GM12878 (cell line): ENCODE data around the gene NDUFS4.

Experiments used
- ATF3 ChIP-seq: IDR thresholded peaks from 2 replicates; pipeline ENCODE4 v1.6.1; 2011; ENCODE audit warnings: low read depth, mild to moderate bottlenecking, low read length, moderate library complexity, borderline replicate concordance; ENCODE audit errors: extremely low read depth
- CREB1 ChIP-seq: IDR thresholded peaks from 2 replicates; pipeline ENCODE4 v1.6.1; 2012; ENCODE audit warnings: low read depth, mild to moderate bottlenecking, inconsistent platforms
- CTCF ChIP-seq, 3 experiments: IDR thresholded peaks in 2 of 3; conservative IDR thresholded peaks in 1 of 3; 2 replicates each; pipeline ENCODE4 v1.5.1; 2011; ENCODE audit warnings: low read depth in 3 of 3, low read length in 3 of 3, mild to moderate bottlenecking in 3 of 3, control low read depth in 2 of 3, moderate library complexity in 2 of 3, inconsistent platforms in 1 of 3, mixed read lengths in 1 of 3; ENCODE audit not compliant: control insufficient read depth in 2 of 3, insufficient read depth in 1 of 3; ENCODE audit errors: extremely low read depth in 1 of 3
- EGR1 ChIP-seq, 2 experiments: IDR thresholded peaks; 1 replicate in 1 of 2; 2 replicates in 1 of 2; pipeline ENCODE4 v1.6.1; 2011 to 2012; ENCODE audit warnings: low read depth in 2 of 2, low read length in 2 of 2, borderline replicate concordance in 1 of 2, mild to moderate bottlenecking in 1 of 2, moderate library complexity in 1 of 2
- EP300 ChIP-seq, 2 experiments: fragments of 150-350 bp in 1 of 2; IDR thresholded peaks; 2 replicates each; pipeline ENCODE4 v1.6.1; 2011 to 2012; ENCODE audit warnings: low read depth in 2 of 2, low read length in 2 of 2, borderline replicate concordance in 1 of 2, improper control_type of control experiment in 1 of 2, inconsistent platforms in 1 of 2; ENCODE audit not compliant: control insufficient read depth in 1 of 2
- ESRRA ChIP-seq: IDR thresholded peaks from 2 replicates; pipeline ENCODE4 v1.6.1; 2012; ENCODE audit warnings: mild to moderate bottlenecking, low read length, improper control_type of control experiment
- EZH2 ChIP-seq: IDR thresholded peaks from 2 replicates; pipeline ENCODE4 v1.6.1; 2012; ENCODE audit warnings: low read depth, mild to moderate bottlenecking, control low read depth, inconsistent platforms, low read length, borderline replicate concordance; ENCODE audit not compliant: control insufficient read depth
- FOS ChIP-seq: IDR thresholded peaks from 3 replicates; pipeline ENCODE4 v1.6.1; 2011; ENCODE audit warnings: borderline replicate concordance; ENCODE audit not compliant: insufficient read length; ENCODE audit errors: extremely low read depth
- POLR2A ChIP-seq: IDR thresholded peaks from 2 replicates; pipeline ENCODE4 v1.6.1; 2011; ENCODE audit warnings: low read depth, mild to moderate bottlenecking, low read length
- SUZ12 ChIP-seq: fragments of 200-600 bp; sonication (generic); IDR thresholded peaks from one replicate; pipeline ENCODE4 v1.6.1; 2018; ENCODE audit warnings: antibody characterized with exemption, mild to moderate bottlenecking; ENCODE audit not compliant: unreplicated experiment
- USF1 ChIP-seq: IDR thresholded peaks from 2 replicates; pipeline ENCODE4 v1.6.1; 2011; ENCODE audit warnings: borderline replicate concordance, low read depth, mild to moderate bottlenecking, moderate library complexity, mixed read lengths, low read length; ENCODE audit not compliant: insufficient read depth; ENCODE audit errors: extremely low read length
- TF ChIP-seq, protein P1 (sequence below): fragments of 450-650 bp; IDR thresholded peaks from 2 replicates; pipeline ENCODE4 v1.6.1; 2016; ENCODE audit warnings: mild to moderate bottlenecking

DNA sequence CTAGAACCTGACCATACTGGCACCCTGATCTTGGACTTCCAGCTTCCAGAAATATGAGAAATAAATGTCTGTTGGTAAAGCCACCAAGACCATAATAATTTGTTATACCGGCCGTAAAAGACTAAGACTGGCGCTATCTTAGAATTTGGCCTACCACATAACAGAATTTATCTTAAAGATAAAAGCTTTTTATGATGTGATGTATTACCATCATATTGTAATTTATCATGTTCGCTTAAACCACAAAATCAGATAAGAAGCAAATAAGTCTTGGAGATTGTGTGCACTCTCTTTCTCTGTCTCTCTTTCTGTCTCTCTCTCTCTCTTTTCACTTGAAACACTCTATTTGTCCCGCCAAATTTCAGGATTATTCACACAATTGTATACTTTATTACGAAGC is 44.5 kb upstream of the NDUFS4 start:
- TF ChIP-seq POLR2A (no peak), CTCF (IDR thresholded peaks at IDR 0.05 in 2 of 3, conservative IDR thresholded peaks at IDR 0.05 in 1 of 3; ENCODE audit: control insufficient read depth in 2 of 3, extremely low read depth in 1 of 3, insufficient read depth in 1 of 3, low read depth in 3 of 3, low read length in 3 of 3) (no peak), FOS (no peak), USF1 (no peak), EZH2 (no peak), EGR1 (IDR thresholded peaks at IDR 0.05; ENCODE audit: borderline replicate concordance in 1 of 2, low read depth in 2 of 2, low read length in 2 of 2) (no peak), ESRRA (no peak), CREB1 (no peak), ATF3 (no peak), EP300 (IDR thresholded peaks at IDR 0.05; ENCODE audit: borderline replicate concordance in 1 of 2, control insufficient read depth in 1 of 2, low read depth in 2 of 2, low read length in 2 of 2) (no peak), SUZ12 (no peak)
- TF ChIP-seq, protein P1, sequence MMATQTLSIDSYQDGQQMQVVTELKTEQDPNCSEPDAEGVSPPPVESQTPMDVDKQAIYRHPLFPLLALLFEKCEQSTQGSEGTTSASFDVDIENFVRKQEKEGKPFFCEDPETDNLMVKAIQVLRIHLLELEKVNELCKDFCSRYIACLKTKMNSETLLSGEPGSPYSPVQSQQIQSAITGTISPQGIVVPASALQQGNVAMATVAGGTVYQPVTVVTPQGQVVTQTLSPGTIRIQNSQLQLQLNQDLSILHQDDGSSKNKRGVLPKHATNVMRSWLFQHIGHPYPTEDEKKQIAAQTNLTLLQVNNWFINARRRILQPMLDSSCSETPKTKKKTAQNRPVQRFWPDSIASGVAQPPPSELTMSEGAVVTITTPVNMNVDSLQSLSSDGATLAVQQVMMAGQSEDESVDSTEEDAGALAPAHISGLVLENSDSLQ, result no peak
